GM21619 (cell line): ENCODE measurements around the gene MEF2C.
"Not testable (repeated sequence)": the region's sequence is repeated elsewhere in the genome, so short reads cannot be mapped to it uniquely, and the experiment has no call there.

Experiments
- ATAC-seq: cut with Tn5 transposase; IDR thresholded peaks from one replicate; pipeline ENCODE4 v1.9.1; 2021; ENCODE audit not compliant: unreplicated experiment

Gene MEF2C

DNA sequence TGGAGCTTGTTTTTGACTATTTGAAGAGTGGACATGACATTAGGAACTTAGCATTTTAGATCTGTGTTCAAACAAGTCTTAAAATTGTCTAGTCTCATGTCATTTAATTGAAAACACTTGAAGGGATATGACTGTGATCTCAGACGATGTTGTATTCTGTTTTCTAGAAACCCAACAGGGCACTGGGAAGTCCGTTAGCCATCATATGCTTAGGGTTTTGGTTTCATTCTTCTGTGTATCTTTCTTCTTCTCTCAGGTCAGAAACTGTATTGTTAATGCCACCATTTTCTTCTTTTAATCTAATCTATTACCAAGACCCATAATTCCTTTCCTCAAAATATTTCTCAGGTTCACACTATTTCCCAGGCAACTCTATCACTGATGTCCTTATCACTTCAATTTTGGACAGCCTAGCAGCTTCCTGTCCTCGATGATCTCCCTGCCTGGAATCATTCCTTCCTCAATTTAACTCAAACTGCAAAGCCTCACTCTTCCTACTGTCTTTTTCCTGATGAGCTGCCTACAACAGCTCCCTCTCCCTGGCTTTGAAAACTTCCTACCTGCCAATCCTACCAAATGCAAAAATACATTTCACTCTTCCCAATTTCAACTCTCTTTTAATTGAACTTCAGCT is 77.7 kb downstream of the MEF2C start:
- peak; percentile 60 for ATAC-seq

- no peak for ATAC-seq
These were observed 78.5 kb downstream of the MEF2C start for GRCh38 chr5:88804444-88804843.

DNA sequence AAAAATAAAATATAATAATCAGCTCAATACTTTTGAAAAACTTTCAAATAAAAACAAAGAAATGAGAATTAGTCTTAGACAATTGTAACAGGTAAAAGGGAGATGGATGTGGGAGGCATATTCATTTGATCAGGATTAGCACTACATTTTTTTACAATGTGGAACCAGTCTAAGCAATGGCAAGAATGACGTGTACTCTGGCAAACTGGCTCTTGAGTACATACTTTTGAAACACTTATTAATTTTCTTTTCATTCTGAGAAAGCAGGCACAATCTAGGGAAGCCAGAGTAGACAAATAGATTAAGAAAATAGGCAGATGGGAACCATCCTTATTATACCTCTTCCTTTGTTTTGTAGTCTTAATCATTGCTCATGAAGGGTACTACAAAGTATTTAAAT is 79.7 kb downstream of the MEF2C start:
- ATAC-seq, result no peak

GRCh38 chr5:88799938-88800535 is 82.9 kb downstream of the MEF2C start:
- no peak for ATAC-seq

- not testable (repeated sequence) for ATAC-seq
These were observed 84.1 kb downstream of the MEF2C start for GRCh38 chr5:88798933-88799332.

DNA sequence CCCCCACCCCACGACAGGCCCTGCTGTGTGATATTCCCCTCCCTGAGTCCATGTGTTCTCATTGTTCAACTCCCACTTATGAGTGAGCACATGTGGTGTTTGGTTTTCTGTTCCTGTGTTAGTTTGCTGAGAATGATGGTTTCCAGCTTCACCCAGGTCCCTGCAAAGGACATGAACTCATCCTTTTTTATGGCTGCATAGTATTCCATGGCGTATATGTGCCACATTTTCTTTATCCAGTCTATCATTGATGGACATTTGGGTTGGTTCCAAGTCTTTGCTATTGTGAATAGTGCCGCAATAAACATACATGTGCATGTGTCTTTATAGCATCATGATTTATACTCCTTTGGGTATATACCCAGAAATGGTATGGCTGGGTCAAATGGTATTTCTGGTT is 89.2 kb downstream of the MEF2C start:
- ATAC-seq, result not testable (repeated sequence)

- ATAC-seq, result peak; percentile 91
These were observed 90.7 kb downstream of the MEF2C start for GRCh38 chr5:88792144-88792840.

DNA sequence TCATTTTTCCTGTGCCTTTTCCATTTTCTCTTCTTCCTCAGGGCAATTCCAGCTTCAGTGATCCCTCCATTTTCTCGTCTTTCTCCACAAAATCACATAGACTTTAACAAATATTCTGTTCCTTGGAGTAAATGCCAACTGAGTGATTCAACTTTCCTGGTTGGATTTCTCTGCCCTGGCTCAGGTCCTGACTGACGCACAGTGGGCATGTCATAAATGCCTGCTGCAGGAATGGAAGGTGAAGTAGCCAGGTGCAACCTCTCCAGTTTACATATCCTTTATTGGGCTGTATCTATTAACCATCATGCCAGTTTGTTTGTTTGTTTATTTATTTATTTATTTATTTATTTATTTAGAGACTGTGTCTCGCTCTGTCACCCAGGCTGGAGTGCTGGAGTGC is 95.1 kb downstream of the MEF2C start:
- no peak for ATAC-seq

GRCh38 chr5:88786789-88787188 is 96.2 kb downstream of the MEF2C start:
- no peak for ATAC-seq

DNA sequence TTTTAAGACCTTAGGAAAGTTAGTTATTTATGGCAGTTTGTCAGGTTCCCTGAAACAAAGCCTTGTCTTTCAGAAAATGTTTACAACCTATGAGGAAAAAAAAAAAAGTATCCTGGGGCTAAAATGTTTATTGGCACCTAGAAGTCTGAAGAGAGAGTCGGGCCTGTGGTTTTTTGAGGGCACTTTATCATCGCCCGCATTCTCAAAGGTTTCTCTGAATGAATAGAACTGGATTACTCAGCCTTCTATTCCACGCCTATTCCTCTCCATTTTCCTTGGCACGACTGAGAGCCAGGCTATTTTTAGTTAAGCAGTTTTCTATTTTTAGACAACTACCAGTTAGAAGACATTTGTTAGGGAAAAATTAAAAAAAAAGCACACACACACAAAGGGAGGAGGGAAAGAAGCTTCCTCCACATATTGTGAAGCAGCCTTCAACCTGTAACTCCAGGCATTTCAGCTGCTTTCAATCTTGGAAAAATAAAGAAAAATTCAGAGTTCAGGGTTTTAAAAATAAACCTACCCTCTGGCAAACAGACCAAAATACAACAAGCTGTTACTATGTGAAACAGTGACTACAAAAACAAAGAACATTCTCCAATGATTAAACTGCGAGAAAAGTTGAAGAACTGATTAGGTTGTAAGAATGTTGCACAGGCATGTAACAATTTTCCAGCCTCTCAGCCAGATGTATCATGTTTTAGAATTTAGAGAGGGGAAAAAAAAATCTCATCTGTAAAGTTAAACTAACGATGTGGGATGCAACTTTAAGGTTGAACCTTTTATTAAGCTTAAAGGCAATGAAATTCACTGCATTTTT is 97.0 kb downstream of the MEF2C start:
- ATAC-seq, result peak; percentile 57

DNA sequence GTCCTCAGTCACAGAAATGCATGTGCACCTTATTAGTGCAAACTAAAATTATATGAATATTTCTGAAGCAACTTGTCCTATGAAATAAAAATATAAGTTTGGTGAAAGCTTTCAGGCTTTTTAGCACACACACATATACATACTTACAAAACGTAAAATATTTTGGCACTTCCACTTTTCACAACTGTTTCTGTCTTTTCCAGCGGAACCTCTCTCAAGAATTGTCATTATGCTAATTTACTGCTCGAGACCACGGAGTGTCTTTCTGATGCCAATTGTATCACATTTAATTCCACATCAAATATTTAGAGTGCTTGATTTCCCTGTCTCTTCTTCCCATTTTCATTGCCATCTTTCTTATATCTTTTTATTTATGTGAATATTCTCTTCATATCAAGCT is 100.4 kb downstream of the MEF2C start:
- no peak for ATAC-seq

GRCh38 chr5:88780736-88781135 is 102.2 kb downstream of the MEF2C start:
- ATAC-seq, result no peak

- no peak for ATAC-seq
These were observed 104.2 kb downstream of the MEF2C start for GRCh38 chr5:88778736-88779135.

DNA sequence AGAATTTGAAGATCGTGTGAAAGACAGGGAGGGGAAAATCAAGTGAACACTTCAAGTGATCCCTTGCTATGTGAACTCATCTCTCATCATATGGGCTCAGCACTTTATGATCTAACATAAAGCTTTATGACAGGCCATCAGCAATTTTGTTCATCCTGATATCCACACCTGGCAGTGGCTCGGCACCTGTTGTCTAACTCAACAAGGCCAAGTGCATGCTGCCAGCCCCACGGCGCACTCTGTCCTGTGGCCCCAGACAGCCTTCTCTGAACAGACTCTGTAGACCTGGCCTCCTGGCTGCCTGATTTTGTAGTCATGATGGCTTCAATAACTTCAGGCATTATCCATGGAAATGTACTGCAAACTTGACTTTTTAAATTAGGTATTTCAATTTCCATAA is 106.3 kb downstream of the MEF2C start:
- ATAC-seq, result no peak

DNA sequence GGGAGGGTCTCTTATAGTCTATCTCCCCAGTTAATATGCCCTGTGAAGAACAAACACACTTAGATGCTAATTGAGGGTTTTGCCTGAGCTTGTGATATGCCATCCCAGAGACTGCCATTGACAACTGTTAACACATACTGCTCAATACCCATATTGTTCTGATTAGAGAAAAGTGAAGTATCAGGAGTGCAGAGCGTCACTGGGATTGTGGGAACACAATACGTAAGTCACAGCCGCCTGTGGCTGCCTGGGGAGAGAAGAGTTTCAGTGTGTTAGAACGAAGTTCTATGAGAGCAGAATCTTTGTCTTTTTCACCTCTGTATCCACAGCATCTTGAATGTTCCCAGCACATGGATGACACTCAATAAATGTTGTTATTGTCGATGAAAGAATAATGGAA is 110.2 kb downstream of the MEF2C start:
- no peak for ATAC-seq

- ATAC-seq, result no peak
These were observed 110.9 kb downstream of the MEF2C start for GRCh38 chr5:88772047-88772446.

GRCh38 chr5:88770276-88771257 is 112.4 kb downstream of the MEF2C start:
- no peak for ATAC-seq

GRCh38 chr5:88769165-88769564 is 113.8 kb downstream of the MEF2C start:
- no peak for ATAC-seq

DNA sequence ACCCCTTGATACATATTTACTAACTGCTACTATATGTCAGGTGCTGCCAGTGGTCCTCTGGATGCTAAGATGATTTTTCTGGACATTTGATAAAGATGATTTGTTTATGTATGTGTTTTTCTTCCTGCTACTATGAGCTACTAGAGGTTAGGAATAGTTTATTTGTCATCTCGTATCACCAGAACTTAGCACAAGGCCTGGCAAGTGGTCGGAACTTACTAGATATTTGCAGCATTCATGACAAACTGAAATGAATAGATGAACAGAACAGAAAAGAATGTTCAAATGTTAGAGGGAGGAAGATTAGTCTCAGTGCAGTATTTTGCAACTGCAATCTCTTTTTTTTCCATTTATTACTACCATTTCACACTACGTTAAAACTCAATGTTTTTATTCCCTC is 114.6 kb downstream of the MEF2C start:
- no peak for ATAC-seq

DNA sequence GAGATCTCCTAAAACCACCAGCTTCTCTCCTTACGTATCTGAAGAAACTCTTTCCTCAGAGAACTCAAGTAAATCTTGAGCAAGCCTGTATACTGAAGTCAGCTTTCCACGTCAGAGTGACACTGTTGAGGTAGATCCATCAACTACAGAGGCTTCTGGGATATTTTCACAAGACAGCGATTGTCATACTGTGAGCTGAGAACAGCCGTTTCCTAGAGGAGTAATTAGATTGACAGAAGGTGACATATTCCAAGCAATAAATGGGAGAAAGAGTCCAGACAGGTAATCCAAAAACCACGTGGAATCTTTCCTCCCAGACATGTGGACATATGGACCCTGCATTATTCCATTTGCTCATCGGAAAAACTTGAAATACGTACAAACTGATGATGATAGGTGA is 117.2 kb downstream of the MEF2C start:
- no peak for ATAC-seq
